A549 (cell line): ENCODE results near the gene SLC5A4. TPM values are rescaled to one million over a fixed set of nuclear protein-coding genes. Genes with fewer than 3 reads are reported as not detected.

ENCODE experiments used
- ATAC-seq, 2 experiments: fragments of 200-7000 bp in 1 of 2; fragments of >200 bp in 1 of 2; cut with Nextera tagmentation in 1 of 2; cut with Tn5 transposase in 1 of 2; 3 replicates each; pipeline versions ENCODE4 v1.8.0 to v1.9.1; 2018 to 2020; ENCODE audit warnings: mild to moderate bottlenecking in 1 of 2, moderate library complexity in 1 of 2
- CTCF ChIA-PET: fragments of 300-600 bp; sonication (Branson Sonifier 250); formaldehyde crosslinking; extraction: SDS; loops from one replicate; lab custom pipeline; 2021; ENCODE audit warnings: antibody characterized with exemption, inconsistent platforms; lab: Yijun Ruan, JAX
- POLR2A ChIA-PET: fragments of 350-600 bp; formaldehyde crosslinking; extraction: SDS; loops from one replicate; lab custom pipeline; 2021; ENCODE audit warnings: antibody characterized with exemption, inconsistent platforms; lab: Yijun Ruan, JAX
- DNase-seq, 2 experiments: peaks; one replicate each; pipeline versions ENCODE4 v3.0.0 to v3.0.0-alpha.2; 2011 to 2016; ENCODE audit warnings: low read depth in 1 of 2, low spot score in 1 of 2
- FAIRE-seq: peaks from 2 replicates; lab custom pipeline; 2011; peaks lifted over from hg19 to GRCh38; lab: Jason Lieb, UNC
- H3K27ac ChIP-seq, 2 experiments: fragments of >200 bp; sonication (Bioruptor Twin); formaldehyde crosslinking; 3 replicates each; pipeline ENCODE4 v1.5.1; 2016 to 2017
- H3K4me1 ChIP-seq: fragments of >200 bp; sonication (Bioruptor Twin); formaldehyde crosslinking; 3 replicates; pipeline ENCODE4 v1.6.1; 2016
- H3K4me2 ChIP-seq: fragments of >200 bp; sonication (Bioruptor Twin); formaldehyde crosslinking; 3 replicates; pipeline ENCODE4 v1.6.1; 2016
- H3K4me3 ChIP-seq: fragments of >200 bp; sonication (Bioruptor Twin); formaldehyde crosslinking; 3 replicates; pipeline ENCODE4 v1.5.1; 2016
- H3K9me3 ChIP-seq: fragments of >200 bp; sonication (Bioruptor Twin); formaldehyde crosslinking; 3 replicates; pipeline ENCODE4 v1.6.1; 2016
- BHLHE40 ChIP-seq: IDR thresholded peaks from 2 replicates; pipeline ENCODE4 v1.6.1; 2012; ENCODE audit warnings: low read depth, low read length, inconsistent platforms
- CBX2 ChIP-seq: fragments of 200-600 bp; sonication (generic); IDR thresholded peaks from 2 replicates; pipeline ENCODE4 v1.6.1; 2016; ENCODE audit warnings: low read depth, mild to moderate bottlenecking, borderline replicate concordance
- CBX8 ChIP-seq: fragments of 200-600 bp; sonication (generic); IDR thresholded peaks from 2 replicates; pipeline ENCODE4 v1.6.1; 2016
- E2F6 ChIP-seq: IDR thresholded peaks from 2 replicates; pipeline ENCODE4 v1.6.1; 2012; ENCODE audit warnings: low read depth, borderline replicate concordance
- EHF ChIP-seq: fragments of 250-450 bp; sonication (Bioruptor Pico); IDR thresholded peaks from 2 replicates; pipeline ENCODE4 v1.5.0; 2020; ENCODE audit warnings: mild to moderate bottlenecking
- ELK1 ChIP-seq: fragments of 150-350 bp; IDR thresholded peaks from 2 replicates; pipeline ENCODE4 v1.6.1; 2014; ENCODE audit warnings: low read depth, mild to moderate bottlenecking, low read length
- EP300 ChIP-seq, 2 experiments: fragments of >200 bp; sonication (Bioruptor Twin); formaldehyde crosslinking; IDR thresholded peaks; 2 replicates in 1 of 2; 3 replicates in 1 of 2; pipeline ENCODE4 v1.6.1; 2016 to 2017
- ESRRA ChIP-seq: fragments of 150-350 bp; IDR thresholded peaks from 2 replicates; pipeline ENCODE4 v1.6.1; 2014; ENCODE audit warnings: mild to moderate bottlenecking, low read length, borderline replicate concordance
- HES2 ChIP-seq: fragments of >200 bp; sonication (Bioruptor Twin); formaldehyde crosslinking; IDR thresholded peaks from 2 replicates; pipeline ENCODE4 v1.6.1; 2016
- HOXA7 ChIP-seq: fragments of 250-450 bp; sonication (Bioruptor Pico); IDR thresholded peaks from 2 replicates; pipeline ENCODE4 v1.5.0; 2020; ENCODE audit warnings: mild to moderate bottlenecking, moderate library complexity
- HOXB13 ChIP-seq: fragments of 250-450 bp; sonication (Bioruptor Pico); IDR thresholded peaks from 2 replicates; pipeline ENCODE4 v1.5.0; 2020; ENCODE audit warnings: low read depth, mild to moderate bottlenecking, moderate library complexity
- KDM1A ChIP-seq: fragments of 200-600 bp; sonication (generic); IDR thresholded peaks from 2 replicates; pipeline ENCODE4 v1.6.1; 2016; ENCODE audit warnings: low read depth, mild to moderate bottlenecking
- MAZ ChIP-seq: fragments of 150-350 bp; IDR thresholded peaks from 2 replicates; pipeline ENCODE4 v1.6.1; 2014; ENCODE audit warnings: antibody characterized with exemption, low read depth, low read length, borderline replicate concordance
- NFE2L2 ChIP-seq: fragments of 150-350 bp; conservative IDR thresholded peaks from 2 replicates; pipeline ENCODE4 v1.6.1; 2014; ENCODE audit warnings: low read length
- NR3C1 ChIP-seq: fragments of >200 bp; sonication (Bioruptor Twin); formaldehyde crosslinking; IDR thresholded peaks from 3 replicates; pipeline ENCODE4 v1.6.1; 2017
- POLR2A ChIP-seq: IDR thresholded peaks from 2 replicates; pipeline ENCODE4 v1.6.1; 2012; ENCODE audit warnings: mild to moderate bottlenecking, low read length
- RAD21 ChIP-seq, 2 experiments: fragments of >200 bp in 1 of 2; sonication (Bioruptor Twin) in 1 of 2; formaldehyde crosslinking in 1 of 2; IDR thresholded peaks in 1 of 2; conservative IDR thresholded peaks in 1 of 2; 2 replicates in 1 of 2; 3 replicates in 1 of 2; pipeline ENCODE4 v1.6.1; 2012 to 2018; ENCODE audit warnings: inconsistent platforms in 1 of 2
- RARB ChIP-seq: fragments of 250-450 bp; sonication (Bioruptor Pico); IDR thresholded peaks from 2 replicates; pipeline ENCODE4 v1.8.0; 2021; ENCODE audit warnings: mild to moderate bottlenecking, moderate library complexity
- RFX5 ChIP-seq: fragments of 450-650 bp; IDR thresholded peaks from 2 replicates; pipeline ENCODE4 v1.7.1; 2014; ENCODE audit warnings: antibody characterized with exemption, mild to moderate bottlenecking, moderate library complexity
- RNF2 ChIP-seq: fragments of 200-600 bp; sonication (generic); IDR thresholded peaks from 2 replicates; pipeline ENCODE4 v1.6.1; 2016; ENCODE audit warnings: low read depth, mild to moderate bottlenecking, antibody characterized with exemption, moderate library complexity, borderline replicate concordance
- SMC3 ChIP-seq: fragments of >200 bp; sonication (Bioruptor Twin); formaldehyde crosslinking; IDR thresholded peaks from 3 replicates; pipeline ENCODE4 v1.6.1; 2018; ENCODE audit warnings: inconsistent platforms
- SREBF2 ChIP-seq: fragments of 450-650 bp; IDR thresholded peaks from 2 replicates; pipeline ENCODE4 v1.6.1; 2014; ENCODE audit warnings: mild to moderate bottlenecking, moderate library complexity
- ZC3H11A ChIP-seq: fragments of 450-650 bp; IDR thresholded peaks from 2 replicates; pipeline ENCODE4 v1.6.1; 2014; ENCODE audit warnings: antibody characterized with exemption, mild to moderate bottlenecking
- ZNF302 ChIP-seq: fragments of 250-450 bp; sonication (Bioruptor Pico); IDR thresholded peaks from 2 replicates; pipeline ENCODE4 v1.9.0; 2021; ENCODE audit warnings: inconsistent platforms, mild to moderate bottlenecking, moderate library complexity
- WGBS: methylation state at CpG from one replicate; pipeline ENCODE4 v1.1.6; 2017; ENCODE audit errors: missing lambda C conversion rate; 5-methylcytosine and 5-hydroxymethylcytosine counted together
- polyA plus RNA-seq, 4 experiments: library from polyadenylated mRNA; depleted of rRNA in 3 of 4; stranded (reverse); fragments of >200 nt; fragmentation: RNase III in 1 of 4; extraction: RNeasy Plus Mini Kit Qiagen cat#74134 plus additional on column Dnase treatment in 1 of 4; gene quantifications; 2 replicates in 3 of 4; 3 replicates in 1 of 4; pipeline ENCODE4 v1.2.3, GENCODE V29; 2011 to 2017
- TF ChIP-seq, protein P1 (sequence below): fragments of >200 bp; sonication (Bioruptor Twin); formaldehyde crosslinking; IDR thresholded peaks from 3 replicates; pipeline ENCODE4 v1.5.1; 2016
- TF ChIP-seq, protein P2 (sequence below): fragments of 250-450 bp; sonication (Bioruptor Pico); IDR thresholded peaks from 2 replicates; pipeline ENCODE4 v1.5.0; 2020; ENCODE audit warnings: low read depth, mild to moderate bottlenecking, moderate library complexity

The SLC5A4 gene
- polyA plus RNA-seq, 2 of the 4 experiments (the other 2 are of a cell fraction) = not detected

DNA sequence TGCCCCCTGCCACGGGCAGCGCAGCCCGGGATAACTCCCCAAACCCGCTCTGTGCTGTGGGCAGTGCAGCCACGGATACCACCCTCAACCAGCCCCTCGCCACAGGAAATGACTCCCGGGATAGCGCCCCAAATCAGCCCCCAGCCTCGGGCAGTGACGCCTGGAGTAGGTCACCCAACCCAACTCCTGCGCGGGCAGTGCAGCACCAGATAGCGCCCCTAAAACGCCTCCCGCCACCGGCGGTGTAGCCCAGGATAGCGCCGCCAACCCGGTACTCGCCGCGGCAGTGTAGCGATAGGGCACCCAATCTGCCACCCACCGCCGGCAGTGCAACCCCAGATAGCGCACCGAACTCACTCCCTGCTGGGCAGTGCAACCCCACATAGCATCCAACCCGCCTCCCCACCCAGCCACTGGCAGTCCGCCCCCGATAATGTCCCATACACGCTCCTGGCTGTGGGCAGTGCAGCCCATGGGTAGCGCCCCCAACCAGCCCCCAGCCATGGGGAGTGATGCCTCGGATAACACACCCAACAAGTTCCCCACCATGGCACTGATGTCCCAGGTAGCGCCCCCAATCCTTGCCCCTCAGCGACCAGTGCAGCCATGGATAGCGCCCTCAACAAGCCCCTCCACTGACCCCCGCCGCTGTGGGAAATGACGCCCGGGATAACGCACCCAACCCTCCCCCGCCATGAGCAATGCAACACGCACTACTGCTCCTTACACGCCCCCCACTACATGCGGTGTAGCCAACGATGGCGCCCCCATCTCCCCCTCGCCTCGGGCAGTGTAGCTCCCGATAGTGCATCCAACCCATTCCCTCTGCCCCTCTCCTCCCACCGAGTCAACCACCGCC lies 51.7 kb downstream of the SLC5A4 start (continued):
- TF ChIP-seq EHF (CRISPR knock-in tag) (no peak), RNF2 (no peak)

GRCh38 chr22:32202539-32203180 lies 52.5 kb downstream of the SLC5A4 start:
- POLR2A ChIA-PET = no interaction called here
- ATAC-seq = peak; percentile 52 to 73
- no peak for FAIRE-seq
- WGBS = 0% methylated on average over 3 of the region's 29 CpGs
- Histone ChIP-seq H3K4me2 (peak overlapping the region; percentile 99), H3K4me3 (peak overlapping the region; percentile 60), H3K4me1 (peaks cover 7% of the 10 kb centered on the region; the same call in 1 of the 3 replicates), H3K9me3 (no peaks in the 10 kb centered on the region), H3K27ac (peak overlapping the region in 1 of 2 experiments; percentile 65; a peak in 3 of 6 replicates)
- peak; percentile 47 to 78 for DNase-seq
- no peak for TF ChIP-seq RARB
- TF ChIP-seq RAD21 (conservative IDR thresholded peaks at IDR 0.05 in 1 of 2, IDR thresholded peaks at IDR 0.05 in 1 of 2) = peak; percentile 39 to 41; a peak in 4 of 5 replicates
- TF ChIP-seq, protein P1, sequence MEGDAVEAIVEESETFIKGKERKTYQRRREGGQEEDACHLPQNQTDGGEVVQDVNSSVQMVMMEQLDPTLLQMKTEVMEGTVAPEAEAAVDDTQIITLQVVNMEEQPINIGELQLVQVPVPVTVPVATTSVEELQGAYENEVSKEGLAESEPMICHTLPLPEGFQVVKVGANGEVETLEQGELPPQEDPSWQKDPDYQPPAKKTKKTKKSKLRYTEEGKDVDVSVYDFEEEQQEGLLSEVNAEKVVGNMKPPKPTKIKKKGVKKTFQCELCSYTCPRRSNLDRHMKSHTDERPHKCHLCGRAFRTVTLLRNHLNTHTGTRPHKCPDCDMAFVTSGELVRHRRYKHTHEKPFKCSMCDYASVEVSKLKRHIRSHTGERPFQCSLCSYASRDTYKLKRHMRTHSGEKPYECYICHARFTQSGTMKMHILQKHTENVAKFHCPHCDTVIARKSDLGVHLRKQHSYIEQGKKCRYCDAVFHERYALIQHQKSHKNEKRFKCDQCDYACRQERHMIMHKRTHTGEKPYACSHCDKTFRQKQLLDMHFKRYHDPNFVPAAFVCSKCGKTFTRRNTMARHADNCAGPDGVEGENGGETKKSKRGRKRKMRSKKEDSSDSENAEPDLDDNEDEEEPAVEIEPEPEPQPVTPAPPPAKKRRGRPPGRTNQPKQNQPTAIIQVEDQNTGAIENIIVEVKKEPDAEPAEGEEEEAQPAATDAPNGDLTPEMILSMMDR = peak; percentile 31
- TF ChIP-seq ELK1 = no peak
- TF ChIP-seq, protein P2, sequence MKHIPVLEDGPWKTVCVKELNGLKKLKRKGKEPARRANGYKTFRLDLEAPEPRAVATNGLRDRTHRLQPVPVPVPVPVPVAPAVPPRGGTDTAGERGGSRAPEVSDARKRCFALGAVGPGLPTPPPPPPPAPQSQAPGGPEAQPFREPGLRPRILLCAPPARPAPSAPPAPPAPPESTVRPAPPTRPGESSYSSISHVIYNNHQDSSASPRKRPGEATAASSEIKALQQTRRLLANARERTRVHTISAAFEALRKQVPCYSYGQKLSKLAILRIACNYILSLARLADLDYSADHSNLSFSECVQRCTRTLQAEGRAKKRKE = no peak
- no peak for TF ChIP-seq HOXA7 (CRISPR knock-in tag)
- peak; percentile 55 for TF ChIP-seq SMC3
- TF ChIP-seq EP300 (IDR thresholded peaks at IDR 0.05) = no peak
- no peak for TF ChIP-seq RFX5
- TF ChIP-seq ZC3H11A = no peak
- no peak for TF ChIP-seq BHLHE40
- no peak for TF ChIP-seq HOXB13 (CRISPR knock-in tag)
- TF ChIP-seq SREBF2 = no peak
- TF ChIP-seq E2F6 = no peak
- TF ChIP-seq ZNF302 (CRISPR knock-in tag) = no peak
- no peak for TF ChIP-seq HES2
- no peak for TF ChIP-seq CBX2
- TF ChIP-seq MAZ = no peak
- no peak for TF ChIP-seq NR3C1
- TF ChIP-seq POLR2A = no peak
- TF ChIP-seq KDM1A = no peak
- TF ChIP-seq NFE2L2 = no peak
- TF ChIP-seq CBX8 = no peak
- TF ChIP-seq ESRRA = no peak
- TF ChIP-seq RNF2 = no peak
- CTCF ChIA-PET = interaction anchor here (1.1 to 1.8 kb wide), 5 partner anchors 9 to 396 kb away, joined by 3 to 8 read pairs (median 6); no protein-coding TSS in a partner anchor
